AML-193 (cell line): ENCODE data around the gene ARHGEF6.
"Not testable (repeated sequence)": the region's sequence is repeated elsewhere in the genome, so short reads cannot be mapped to it uniquely, and the experiment has no call there.

Source experiments
- DNase-seq, 2 experiments: peaks; one replicate each; lab custom pipeline; 2025; lab: John Stamatoyannopoulos, UW

Gene ARHGEF6

GRCh38 chrX:136781180-136781797 lies 557 bp upstream of the ARHGEF6 start:
- DNase-seq, result peak; percentile 29 to 31

GRCh38 chrX:136780241-136780640 lies 491 bp downstream of the ARHGEF6 start:
- no peak for DNase-seq

- DNase-seq, result peak; percentile 88 to 90
These were observed 1.4 kb downstream of the ARHGEF6 start for GRCh38 chrX:136779346-136779781.

GRCh38 chrX:136778916-136779315 lies 1.8 kb downstream of the ARHGEF6 start:
- no peak for DNase-seq

GRCh38 chrX:136778020-136778419 lies 2.7 kb downstream of the ARHGEF6 start:
- DNase-seq, result no peak

- DNase-seq, result no peak
These were observed 7.1 kb downstream of the ARHGEF6 start for GRCh38 chrX:136773648-136774047.

- DNase-seq, result not testable (repeated sequence)
These were observed 8.9 kb downstream of the ARHGEF6 start for GRCh38 chrX:136771869-136772268.

GRCh38 chrX:136768469-136769084 lies 12.2 kb downstream of the ARHGEF6 start:
- DNase-seq, result peak; percentile 54 to 63

GRCh38 chrX:136767104-136767941 lies 13.4 kb downstream of the ARHGEF6 start:
- DNase-seq, result peak; percentile 47 to 49

- no peak for DNase-seq
These were observed 14.0 kb downstream of the ARHGEF6 start for GRCh38 chrX:136766785-136767103.

- DNase-seq, result no peak
These were observed 14.8 kb downstream of the ARHGEF6 start for GRCh38 chrX:136765821-136766356.

- no peak for DNase-seq
These were observed 16.5 kb downstream of the ARHGEF6 start for GRCh38 chrX:136764206-136764605.

- no peak for DNase-seq
These were observed 17.8 kb downstream of the ARHGEF6 start for GRCh38 chrX:136762820-136763452.

- no peak for DNase-seq
These were observed 19.3 kb downstream of the ARHGEF6 start for GRCh38 chrX:136761421-136761820.

- DNase-seq, result peak; percentile 53 to 70
These were observed 20.8 kb downstream of the ARHGEF6 start for GRCh38 chrX:136759968-136760367.

- no peak for DNase-seq
These were observed 25.3 kb downstream of the ARHGEF6 start for GRCh38 chrX:136755411-136755810.

GRCh38 chrX:136754651-136755050 lies 26.1 kb downstream of the ARHGEF6 start:
- DNase-seq, result peak; percentile 32 to 35

GRCh38 chrX:136752796-136753195 lies 27.9 kb downstream of the ARHGEF6 start:
- DNase-seq, result no peak

- no peak for DNase-seq
These were observed 28.4 kb downstream of the ARHGEF6 start for GRCh38 chrX:136752346-136752745.

GRCh38 chrX:136750364-136750763 lies 30.4 kb downstream of the ARHGEF6 start:
- DNase-seq, result no peak

GRCh38 chrX:136747003-136747986 lies 33.4 kb downstream of the ARHGEF6 start:
- DNase-seq, result peak; percentile 20 to 67
